HG03571 (cell line): ENCODE results near the gene GSTP1.
A peak's percentile ranks its signal among the peaks of the same experiment; 100 is the strongest.

Experiments used
- ATAC-seq: cut with Tn5 transposase; IDR thresholded peaks from one replicate; pipeline ENCODE4 v1.9.1; 2021; ENCODE audit not compliant: unreplicated experiment

GSTP1 gene

GRCh38 chr11:67628710-67629385 lies 45.2 kb downstream of the GSTP1 start:
- ATAC-seq, result no peak

GRCh38 chr11:67629386-67630227 lies 46.0 kb downstream of the GSTP1 start, which contains the start of gene NUDT8:
Gene NUDT8 (minus strand): TSS chr11:67629937. CDS start chr11:67629911, 26 bp downstream.
- peak; percentile 55 for ATAC-seq

GRCh38 chr11:67630228-67630942 lies 46.8 kb downstream of the GSTP1 start:
- ATAC-seq, result peak; percentile 53

GRCh38 chr11:67630943-67631331 lies 47.3 kb downstream of the GSTP1 start:
- no peak for ATAC-seq

GRCh38 chr11:67631411-67631810 lies 47.8 kb downstream of the GSTP1 start:
- ATAC-seq, result no peak

- ATAC-seq, result no peak
Observed at GRCh38 chr11:67631853-67632174, 48.2 kb downstream of the GSTP1 start.

- no peak for ATAC-seq
Observed at GRCh38 chr11:67632175-67632981, 48.8 kb downstream of the GSTP1 start.

GRCh38 chr11:67632982-67633755 lies 49.6 kb downstream of the GSTP1 start:
- ATAC-seq, result no peak

DNA sequence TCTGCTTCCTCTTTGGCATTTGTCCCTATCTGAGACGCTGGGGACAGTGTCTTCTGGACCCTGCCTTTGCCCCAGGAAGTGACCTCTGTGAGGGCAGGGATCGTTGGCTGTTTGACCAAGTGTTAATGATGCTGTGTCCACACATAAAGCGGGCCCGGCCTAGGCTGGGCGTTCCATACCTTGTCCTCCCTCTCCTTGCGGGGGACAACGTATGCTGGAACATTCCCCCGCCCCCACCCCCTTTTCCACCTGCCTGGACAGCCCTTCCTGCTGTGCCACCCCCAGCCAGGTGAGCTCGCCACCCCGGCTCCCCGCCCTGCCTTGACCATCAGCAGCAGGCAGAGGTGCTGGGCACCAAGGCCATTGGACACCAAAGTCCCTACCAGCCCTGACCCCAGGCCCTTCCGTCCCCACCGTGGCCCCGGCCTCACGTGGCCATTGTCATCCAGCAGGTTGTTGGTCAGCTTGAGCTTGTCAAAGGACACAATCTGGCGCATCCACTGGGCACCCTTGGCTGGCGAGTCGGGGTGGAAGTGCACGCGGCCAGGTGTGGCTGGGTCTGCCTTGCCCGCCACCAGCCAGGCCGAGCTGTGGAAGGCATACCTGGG lies 50.2 kb downstream of the GSTP1 start:
- ATAC-seq, result no peak

DNA sequence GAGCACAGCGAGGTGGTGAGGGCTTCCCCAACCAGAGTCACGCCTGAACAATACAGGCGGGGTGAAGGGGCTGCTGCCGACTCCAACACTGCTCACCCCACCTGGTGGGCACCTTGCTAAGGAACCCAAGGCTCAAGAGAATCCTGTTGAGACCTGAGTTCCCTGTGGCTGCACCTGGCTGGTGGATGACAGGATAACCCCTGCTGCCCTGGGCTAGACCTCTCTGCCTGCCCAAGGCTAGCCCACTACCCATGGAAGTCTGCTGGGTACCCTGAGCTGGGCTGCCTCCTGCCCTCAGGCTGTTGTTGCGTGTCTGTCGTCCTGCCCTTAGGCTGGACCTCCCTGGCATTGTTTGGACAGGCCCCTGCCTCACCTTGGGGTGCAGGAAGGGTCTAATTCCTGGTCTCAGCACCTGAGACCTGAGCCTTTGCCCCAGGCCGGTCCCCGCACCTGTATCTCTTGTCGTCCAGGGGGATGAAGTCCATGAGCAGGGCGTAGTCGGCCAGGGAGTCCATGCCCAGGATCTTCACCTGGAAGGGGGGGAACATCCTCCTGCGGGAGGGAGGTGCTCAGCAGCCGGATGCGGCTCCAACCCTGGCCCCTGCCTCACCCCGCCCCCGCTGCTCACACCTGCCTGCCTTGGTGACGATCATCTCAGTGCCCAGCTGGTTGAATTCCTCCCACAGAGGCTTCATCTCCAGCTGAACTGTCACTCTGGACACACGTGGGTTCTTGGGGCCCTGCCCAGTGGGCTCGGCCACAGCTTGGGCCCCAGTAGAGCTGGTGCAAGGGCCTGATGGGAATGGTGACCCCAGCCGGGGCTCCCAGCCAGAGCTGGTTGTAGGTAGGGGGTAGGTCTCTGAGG lies 51.0 kb downstream of the GSTP1 start:
- ATAC-seq, result no peak

DNA sequence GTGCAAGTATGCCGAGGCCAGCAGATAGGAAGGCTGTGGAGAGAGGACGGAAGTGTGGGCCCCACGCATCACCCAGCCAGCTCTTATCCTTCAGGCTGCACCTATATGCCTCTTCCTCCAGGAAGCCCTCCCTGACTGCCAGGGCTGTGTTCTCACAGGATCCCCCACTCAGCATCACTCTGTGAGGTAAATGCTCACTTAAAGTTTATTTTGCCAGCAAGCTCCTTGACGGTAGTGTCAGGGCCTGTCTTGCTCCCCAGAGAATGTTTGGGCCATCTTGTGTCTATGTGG lies 51.6 kb downstream of the GSTP1 start:
- ATAC-seq, result no peak
